Activated CD4-positive, alpha-beta T cell treated with anti-CD3 and anti-CD28 coated beads, Interleukin-2, amount 10 ng/mL, durations not matched to agents 7 days and 5 days (primary cell): Measurements from ENCODE around the gene BECN2. TPM values are rescaled to one million over a fixed set of nuclear protein-coding genes. Genes with fewer than 3 reads are reported as not detected.

ENCODE experiments used
- CTCF ChIA-PET: fragments of 350-600 bp; sonication (Branson Sonifier 250); formaldehyde crosslinking; loops from one replicate; lab custom pipeline; 2021; ENCODE audit warnings: antibody characterized with exemption; lab: Charles Lee
- POLR2A ChIA-PET: fragments of 350-600 bp; sonication (Branson Sonifier 250); formaldehyde crosslinking; loops from one replicate; lab custom pipeline; 2021; ENCODE audit warnings: antibody characterized with exemption; lab: Charles Lee
- DNase-seq: peaks from one replicate; pipeline ENCODE4 v3.0.0-alpha.2; 2020
- H3K27ac Mint-ChIP-seq: one replicate; pipeline ENCODE4 v1.8.0; 2021; ENCODE audit warnings: mild to moderate bottlenecking, moderate library complexity, mixed read lengths
- H3K27me3 Mint-ChIP-seq: one replicate; pipeline ENCODE4 v1.8.0; 2021; ENCODE audit warnings: mixed read lengths
- H3K36me3 Mint-ChIP-seq: one replicate; pipeline ENCODE4 v1.8.0; 2021; ENCODE audit warnings: low read depth, mixed read lengths
- H3K4me1 Mint-ChIP-seq: one replicate; pipeline ENCODE4 v1.8.0; 2021; ENCODE audit warnings: mixed read lengths
- H3K4me3 Mint-ChIP-seq: one replicate; pipeline ENCODE4 v1.8.0; 2021; ENCODE audit warnings: mild to moderate bottlenecking, moderate library complexity, mixed read lengths
- H3K9me3 Mint-ChIP-seq: one replicate; pipeline ENCODE4 v1.8.0; 2021; ENCODE audit warnings: mixed read lengths
- total RNA-seq, 2 experiments: library from RNA; stranded (reverse); gene quantifications; one replicate each; pipeline ENCODE4 v1.2.3, GENCODE V29; 2021

The BECN2 gene, protein sequence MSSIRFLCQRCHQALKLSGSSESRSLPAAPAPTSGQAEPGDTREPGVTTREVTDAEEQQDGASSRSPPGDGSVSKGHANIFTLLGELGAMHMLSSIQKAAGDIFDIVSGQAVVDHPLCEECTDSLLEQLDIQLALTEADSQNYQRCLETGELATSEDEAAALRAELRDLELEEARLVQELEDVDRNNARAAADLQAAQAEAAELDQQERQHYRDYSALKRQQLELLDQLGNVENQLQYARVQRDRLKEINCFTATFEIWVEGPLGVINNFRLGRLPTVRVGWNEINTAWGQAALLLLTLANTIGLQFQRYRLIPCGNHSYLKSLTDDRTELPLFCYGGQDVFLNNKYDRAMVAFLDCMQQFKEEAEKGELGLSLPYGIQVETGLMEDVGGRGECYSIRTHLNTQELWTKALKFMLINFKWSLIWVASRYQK
- not detected for total RNA-seq

DNA sequence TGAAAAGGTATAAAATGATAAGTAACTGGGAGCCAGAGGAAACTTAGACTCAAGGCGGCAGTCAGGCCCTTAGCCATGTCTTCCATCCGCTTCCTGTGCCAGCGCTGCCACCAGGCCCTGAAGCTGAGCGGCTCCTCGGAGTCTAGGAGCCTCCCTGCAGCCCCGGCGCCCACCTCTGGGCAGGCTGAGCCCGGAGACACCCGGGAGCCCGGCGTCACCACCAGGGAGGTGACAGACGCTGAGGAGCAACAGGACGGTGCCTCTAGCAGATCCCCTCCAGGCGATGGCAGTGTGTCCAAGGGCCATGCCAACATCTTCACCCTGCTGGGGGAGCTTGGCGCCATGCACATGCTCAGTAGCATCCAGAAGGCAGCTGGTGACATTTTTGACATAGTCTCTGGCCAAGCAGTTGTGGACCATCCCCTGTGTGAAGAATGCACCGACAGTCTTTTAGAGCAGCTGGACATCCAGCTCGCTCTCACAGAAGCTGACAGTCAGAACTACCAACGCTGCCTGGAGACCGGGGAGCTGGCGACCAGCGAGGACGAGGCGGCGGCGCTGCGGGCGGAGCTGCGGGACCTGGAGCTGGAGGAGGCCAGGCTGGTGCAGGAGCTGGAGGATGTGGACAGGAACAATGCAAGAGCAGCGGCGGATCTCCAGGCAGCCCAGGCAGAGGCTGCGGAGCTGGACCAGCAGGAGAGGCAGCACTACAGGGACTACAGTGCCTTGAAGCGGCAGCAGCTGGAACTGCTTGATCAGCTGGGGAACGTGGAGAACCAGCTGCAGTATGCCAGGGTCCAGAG lies at the start of gene BECN2:
TSS of gene BECN2 (plus strand) at position 76 of the 803 bp plus-strand sequence. CDS start at position 76, 0 bp downstream.
- ChIA-PET POLR2A (no interaction called here), CTCF (interaction anchor here (1.9 kb wide), 1 partner anchor 11 kb away, joined by 5 read pairs; no protein-coding TSS in a partner anchor)
- Mint-ChIP-seq H3K4me1 (no peaks in the 10 kb centered on the region), H3K27ac (no peak within 1 kb of the TSS), H3K36me3 (no peaks in the 10 kb centered on the region), H3K9me3 (no peaks in the 10 kb centered on the region), H3K4me3 (no peak within 1 kb of the TSS), H3K27me3 (no peaks in the 10 kb centered on the region)
- no peak for DNase-seq

DNA sequence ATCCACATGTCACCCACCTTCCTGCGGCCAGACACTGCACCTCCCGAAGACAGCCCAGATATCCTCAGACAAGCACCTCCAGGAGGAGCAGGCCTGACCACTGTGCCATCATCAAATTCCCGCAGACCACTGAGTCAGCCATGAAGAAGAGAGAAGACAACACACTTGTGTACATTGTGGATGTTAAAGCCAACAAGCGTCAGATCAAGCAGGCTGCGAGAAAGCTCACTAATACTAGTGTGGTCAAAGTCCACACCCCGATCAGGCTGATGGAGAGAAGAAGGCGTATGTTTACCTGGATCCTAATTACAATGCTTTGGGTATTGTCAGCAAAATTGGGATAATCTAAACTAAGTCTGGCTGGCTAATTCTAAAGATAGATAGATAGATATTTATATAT lies 41.4 kb upstream of the BECN2 start:
- no peak overlapping the region for H3K27ac Mint-ChIP-seq
- no peaks in the 10 kb centered on the region for H3K36me3 Mint-ChIP-seq
- no peaks in the 10 kb centered on the region for H3K9me3 Mint-ChIP-seq

DNA sequence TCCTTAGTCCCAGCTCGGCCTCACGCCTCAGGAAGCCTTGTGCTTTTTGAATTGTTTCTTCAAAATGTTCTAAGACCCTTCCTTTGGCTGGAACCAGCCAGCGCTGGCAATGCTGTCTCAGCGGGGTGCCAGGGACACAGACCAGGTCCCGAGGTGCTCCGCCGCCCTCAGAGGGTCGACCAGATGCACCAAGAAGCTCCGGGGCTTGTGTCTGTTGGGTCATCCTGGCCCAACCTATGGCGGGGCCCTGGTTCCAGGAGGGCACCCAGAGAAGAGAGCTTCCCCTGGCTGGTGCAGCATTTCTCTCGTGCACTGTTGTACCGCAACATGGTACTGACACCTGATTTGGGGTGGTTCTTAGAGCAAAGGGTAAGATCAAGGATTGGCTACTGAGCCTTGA lies 40.1 kb upstream of the BECN2 start:
- Mint-ChIP-seq H3K4me1 (no peaks in the 10 kb centered on the region), H3K9me3 (no peaks in the 10 kb centered on the region), H3K27ac (no peak overlapping the region), H3K4me3 (no peak overlapping the region), H3K36me3 (no peaks in the 10 kb centered on the region), H3K27me3 (no peaks in the 10 kb centered on the region)
- CTCF ChIA-PET, result interaction anchor here (1.0 kb wide), 1 partner anchor 9 kb away, joined by 3 read pairs; no protein-coding TSS in a partner anchor
- DNase-seq, result no peak
- POLR2A ChIA-PET, result interaction anchor here (0.7 kb wide), 1 partner anchor 289 kb away, joined by 3 read pairs; no protein-coding TSS in a partner anchor

More for the DNA sequence above, 41.4 kb upstream of the BECN2 start:
- Mint-ChIP-seq H3K27me3 (no peaks in the 10 kb centered on the region), H3K4me1 (no peaks in the 10 kb centered on the region), H3K4me3 (no peak overlapping the region)
- POLR2A ChIA-PET, result no interaction called here
- DNase-seq, result no peak
- CTCF ChIA-PET, result interaction anchor here (1.0 kb wide), 1 partner anchor 24 kb away, joined by 3 read pairs; no protein-coding TSS in a partner anchor

DNA sequence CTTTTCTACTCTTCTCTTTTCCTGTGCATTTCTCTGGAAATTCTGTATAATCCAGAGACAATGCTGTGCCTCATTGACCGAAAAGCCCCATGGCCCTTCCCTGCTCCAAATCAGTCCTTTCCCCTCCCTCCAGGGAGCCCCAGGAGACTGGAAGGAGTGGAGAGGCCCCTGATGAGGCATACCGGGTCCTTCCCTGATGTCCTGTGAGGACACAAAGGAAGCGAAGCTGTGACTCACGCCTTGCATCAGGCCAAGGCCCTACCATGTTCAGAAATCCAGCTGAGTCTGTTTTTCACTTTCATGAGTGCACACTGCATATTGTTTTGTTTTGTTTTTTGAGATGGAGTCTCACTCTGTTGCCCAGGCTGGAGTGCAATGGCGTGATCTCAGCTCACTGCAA lies 38.7 kb upstream of the BECN2 start:
- Mint-ChIP-seq H3K4me1 (no peaks in the 10 kb centered on the region), H3K27ac (no peak overlapping the region), H3K36me3 (no peaks in the 10 kb centered on the region), H3K4me3 (no peak overlapping the region), H3K9me3 (no peaks in the 10 kb centered on the region), H3K27me3 (no peaks in the 10 kb centered on the region)
- ChIA-PET POLR2A (no interaction called here), CTCF (no interaction called here)
- DNase-seq, result no peak

DNA sequence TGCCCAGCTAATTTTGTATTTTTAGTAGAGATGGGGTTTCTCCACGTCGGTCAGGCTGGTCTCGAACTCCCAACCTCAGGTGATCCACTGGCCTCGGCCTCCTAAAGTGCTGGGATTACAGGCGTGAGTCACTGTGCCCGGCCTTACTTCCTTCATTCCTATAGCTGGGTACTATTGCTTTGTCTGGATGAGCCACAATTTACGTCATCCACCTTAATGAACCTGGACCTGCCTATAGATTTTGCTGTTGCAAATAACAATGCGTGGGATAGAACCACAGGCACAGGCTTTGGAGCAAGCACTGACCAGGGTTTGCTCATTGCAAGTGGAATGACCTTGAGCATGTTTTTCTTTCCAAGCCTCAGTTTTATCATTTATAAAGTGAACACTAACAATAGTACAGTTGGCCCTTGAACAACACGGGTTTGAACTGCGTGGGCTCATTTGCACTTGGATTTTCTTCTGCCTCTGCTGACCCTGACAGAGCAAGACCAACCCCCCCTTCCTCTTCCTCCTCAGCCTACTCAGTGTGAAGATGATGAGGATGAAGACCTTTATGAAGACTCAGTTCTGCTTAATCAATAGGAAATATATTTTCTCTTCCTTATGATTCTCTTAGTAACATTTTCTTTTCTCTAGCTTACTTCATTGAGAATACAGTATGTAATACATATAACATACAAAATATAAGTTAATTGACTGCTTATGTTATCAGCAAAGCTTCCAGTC lies 33.3 kb upstream of the BECN2 start:
- H3K27me3 Mint-ChIP-seq, result no peaks in the 10 kb centered on the region
- H3K36me3 Mint-ChIP-seq, result no peaks in the 10 kb centered on the region
- ChIA-PET POLR2A (no interaction called here), CTCF (no interaction called here)
- H3K27ac Mint-ChIP-seq, result no peak overlapping the region
- H3K9me3 Mint-ChIP-seq, result no peaks in the 10 kb centered on the region
- H3K4me3 Mint-ChIP-seq, result no peak overlapping the region
- H3K4me1 Mint-ChIP-seq, result no peaks in the 10 kb centered on the region
- no peak for DNase-seq

DNA sequence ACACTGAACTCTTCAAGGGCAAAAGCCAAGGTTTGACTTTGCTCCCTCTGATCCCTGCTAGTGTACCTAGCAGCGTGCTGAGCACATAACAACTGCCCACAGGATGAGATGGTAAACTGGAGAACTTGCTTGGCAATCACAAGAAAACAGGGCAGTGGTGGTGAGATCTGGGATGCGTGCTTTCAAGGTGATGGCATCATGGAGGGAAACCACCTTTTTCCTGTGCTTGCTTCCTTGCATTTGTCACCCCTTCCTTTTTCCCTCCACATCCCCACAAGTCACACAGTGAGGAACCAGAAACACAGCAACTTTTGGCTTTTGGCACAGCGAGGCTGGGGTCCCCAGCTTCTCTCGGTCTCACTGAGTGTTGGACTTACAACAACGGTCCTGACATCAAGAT lies 31.4 kb upstream of the BECN2 start:
- Mint-ChIP-seq H3K36me3 (no peaks in the 10 kb centered on the region), H3K27me3 (no peaks in the 10 kb centered on the region), H3K4me3 (no peak overlapping the region), H3K27ac (no peak overlapping the region), H3K9me3 (no peaks in the 10 kb centered on the region), H3K4me1 (no peaks in the 10 kb centered on the region)
- DNase-seq, result no peak
- ChIA-PET CTCF (no interaction called here), POLR2A (no interaction called here)

DNA sequence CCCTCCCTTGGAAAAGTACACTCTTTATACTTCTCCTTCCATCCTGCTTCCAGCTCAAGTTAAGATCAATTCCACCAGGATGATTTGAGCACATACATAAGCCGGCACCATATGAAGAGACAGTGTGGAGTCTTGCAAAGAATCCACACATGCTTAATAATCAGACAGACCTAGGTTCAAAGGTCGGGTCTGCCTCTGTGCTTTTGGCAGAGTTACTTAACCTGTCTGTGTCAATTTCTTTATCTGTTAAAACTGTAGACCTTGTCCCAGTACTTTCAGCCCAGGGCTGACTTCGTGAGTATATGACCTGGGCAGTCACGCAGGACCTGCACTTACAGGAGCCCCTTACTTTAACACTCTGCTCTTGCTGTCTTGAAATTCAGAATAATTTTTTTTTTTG lies 30.2 kb upstream of the BECN2 start:
- no peak overlapping the region for H3K27ac Mint-ChIP-seq
- no peaks in the 10 kb centered on the region for H3K27me3 Mint-ChIP-seq
- DNase-seq, result no peak
- H3K4me3 Mint-ChIP-seq, result no peak overlapping the region
- H3K9me3 Mint-ChIP-seq, result no peaks in the 10 kb centered on the region
- no peaks in the 10 kb centered on the region for H3K4me1 Mint-ChIP-seq
- ChIA-PET CTCF (no interaction called here), POLR2A (no interaction called here)
- H3K36me3 Mint-ChIP-seq, result no peaks in the 10 kb centered on the region

DNA sequence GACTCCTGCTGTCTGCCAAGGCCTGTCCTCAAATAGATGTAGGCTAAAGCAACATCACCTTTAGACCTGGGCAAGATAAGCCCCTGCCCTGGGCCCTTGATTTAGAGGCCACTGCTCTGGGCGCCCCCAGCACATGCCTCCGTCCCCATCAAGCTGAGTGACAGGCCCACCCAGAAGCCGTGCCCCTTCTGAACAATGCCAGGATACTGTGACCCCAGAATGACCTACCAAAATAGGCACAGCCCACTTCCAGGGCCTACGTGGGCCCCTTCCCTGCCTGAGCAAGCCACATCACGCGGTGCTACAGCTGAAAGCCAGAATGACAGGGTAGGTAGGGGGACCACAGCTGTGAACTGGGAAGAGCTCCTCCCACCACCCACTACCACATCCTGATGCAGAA lies 24.7 kb upstream of the BECN2 start:
- POLR2A ChIA-PET, result no interaction called here
- Mint-ChIP-seq H3K4me1 (no peaks in the 10 kb centered on the region), H3K36me3 (no peaks in the 10 kb centered on the region), H3K9me3 (no peaks in the 10 kb centered on the region), H3K27me3 (peaks cover 2% of the 10 kb centered on the region), H3K27ac (no peak overlapping the region), H3K4me3 (no peak overlapping the region)
- CTCF ChIA-PET, result no interaction called here
- DNase-seq, result no peak

DNA sequence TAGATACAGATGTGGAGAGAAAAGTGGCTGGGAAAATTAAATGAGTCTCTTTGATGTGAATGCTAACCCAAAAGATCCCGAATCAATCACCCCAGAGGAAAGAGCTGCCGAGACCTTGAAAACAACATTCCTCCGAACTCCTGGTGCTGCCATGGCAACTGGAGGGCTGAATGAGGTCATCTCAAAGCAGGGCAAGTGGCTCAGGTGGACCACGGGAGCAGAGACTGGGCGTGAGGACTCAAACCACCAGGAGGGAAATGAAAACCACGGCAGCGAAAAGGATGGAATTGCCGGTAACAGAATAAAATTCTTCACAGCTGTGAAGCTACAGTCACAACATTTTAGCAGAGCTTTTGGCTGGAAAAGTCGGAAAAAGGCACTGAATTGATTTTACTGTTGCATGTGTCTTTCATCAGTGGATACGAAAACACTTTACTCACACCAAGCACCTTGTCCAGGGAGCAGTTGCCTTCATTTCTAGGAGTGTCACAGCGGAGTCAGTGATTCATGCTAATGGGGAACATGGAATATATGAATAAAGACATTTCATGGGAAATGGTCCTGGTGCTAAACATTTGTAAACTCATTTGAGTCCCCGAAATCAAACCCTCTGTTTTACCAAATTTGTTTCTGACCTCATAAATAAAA lies 23.2 kb upstream of the BECN2 start:
- H3K4me1 Mint-ChIP-seq, result no peaks in the 10 kb centered on the region
- H3K27ac Mint-ChIP-seq, result no peak overlapping the region
- peaks cover 4% of the 10 kb centered on the region for H3K9me3 Mint-ChIP-seq
- no peaks in the 10 kb centered on the region for H3K36me3 Mint-ChIP-seq
- no peak overlapping the region for H3K4me3 Mint-ChIP-seq
- DNase-seq, result no peak
- POLR2A ChIA-PET, result no interaction called here
- CTCF ChIA-PET, result interaction anchor here (0.6 kb wide), 1 partner anchor 87 kb away, joined by 4 read pairs; no protein-coding TSS in a partner anchor
- peaks cover 2% of the 10 kb centered on the region for H3K27me3 Mint-ChIP-seq

DNA sequence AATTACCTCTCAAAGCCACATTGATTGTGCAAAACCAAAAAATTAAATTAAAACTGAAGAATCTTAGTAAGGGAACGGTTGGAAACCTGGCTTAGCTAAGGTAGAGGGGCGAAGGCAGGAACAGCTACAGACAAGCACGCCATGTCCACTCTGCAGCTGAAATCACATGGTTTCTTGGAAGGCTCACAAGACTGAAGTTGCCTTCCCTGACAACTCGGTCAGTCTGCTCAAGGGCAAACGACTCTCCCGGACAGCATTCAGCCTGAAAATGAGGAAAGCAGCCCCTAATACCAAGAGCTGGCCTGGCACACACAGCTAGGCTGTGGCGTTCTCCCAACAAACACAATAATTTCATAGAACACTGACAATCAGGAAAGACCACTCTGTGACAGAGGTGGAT lies 22.7 kb upstream of the BECN2 start:
- no peak overlapping the region for H3K27ac Mint-ChIP-seq
- no peaks in the 10 kb centered on the region for H3K4me1 Mint-ChIP-seq
- H3K9me3 Mint-ChIP-seq, result peaks cover 4% of the 10 kb centered on the region
- no peak for DNase-seq
- POLR2A ChIA-PET, result no interaction called here
- H3K4me3 Mint-ChIP-seq, result no peak overlapping the region
- no peaks in the 10 kb centered on the region for H3K36me3 Mint-ChIP-seq
- peaks cover 2% of the 10 kb centered on the region for H3K27me3 Mint-ChIP-seq
- CTCF ChIA-PET, result no interaction called here

DNA sequence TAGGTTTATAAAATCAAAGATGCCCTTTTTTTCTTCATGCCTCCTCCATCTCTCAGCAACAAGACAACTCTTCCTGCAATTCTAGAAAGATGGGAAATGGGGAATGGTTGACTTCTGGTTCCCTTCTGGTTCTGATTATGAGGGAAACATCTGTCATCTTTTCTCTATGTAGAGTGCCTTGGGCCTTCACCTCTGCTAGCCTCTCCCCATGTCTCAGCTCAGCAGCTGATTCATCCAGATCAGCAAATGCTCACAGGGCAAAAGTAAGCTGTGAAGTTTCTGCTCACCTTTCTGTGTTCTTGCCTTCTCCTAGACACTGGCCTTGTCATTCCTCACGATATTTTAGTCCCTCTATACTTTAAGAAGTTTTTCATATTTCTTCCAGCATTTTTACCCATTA lies 17.8 kb upstream of the BECN2 start:
- Mint-ChIP-seq H3K36me3 (no peaks in the 10 kb centered on the region), H3K4me3 (no peak overlapping the region), H3K9me3 (peaks cover 4% of the 10 kb centered on the region), H3K27me3 (no peaks in the 10 kb centered on the region), H3K4me1 (no peaks in the 10 kb centered on the region), H3K27ac (no peak overlapping the region)
- ChIA-PET CTCF (no interaction called here), POLR2A (no interaction called here)
- DNase-seq, result no peak

DNA sequence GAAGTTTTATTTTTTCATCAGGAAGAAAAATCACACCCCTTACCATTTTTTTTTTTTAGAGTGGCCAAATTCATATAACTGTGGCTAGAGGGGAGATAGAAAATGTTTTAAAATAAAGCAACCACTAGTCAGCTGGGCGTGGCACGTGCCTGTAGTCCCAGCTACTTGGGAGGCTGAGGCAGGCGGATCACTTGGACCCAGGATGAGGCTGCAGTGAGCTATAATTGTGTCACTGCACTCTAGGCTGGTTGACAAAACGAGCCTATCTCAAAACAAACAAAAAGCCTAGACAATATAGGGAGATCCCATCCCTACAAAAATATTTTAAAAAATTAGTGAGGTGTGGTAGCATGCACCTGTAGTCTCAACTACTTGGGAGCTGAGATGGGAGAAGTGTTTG lies 14.8 kb upstream of the BECN2 start:
- no peaks in the 10 kb centered on the region for H3K4me1 Mint-ChIP-seq
- no peak overlapping the region for H3K27ac Mint-ChIP-seq
- ChIA-PET POLR2A (interaction anchor here (0.7 kb wide), 1 partner anchor 18 kb away, joined by 3 read pairs; no protein-coding TSS in a partner anchor), CTCF (no interaction called here)
- H3K27me3 Mint-ChIP-seq, result no peaks in the 10 kb centered on the region
- H3K4me3 Mint-ChIP-seq, result no peak overlapping the region
- DNase-seq, result no peak
- H3K9me3 Mint-ChIP-seq, result peaks cover 4% of the 10 kb centered on the region
- H3K36me3 Mint-ChIP-seq, result no peaks in the 10 kb centered on the region
